Measurements from ENCODE around the gene EHBP1L1. TPM values are rescaled to one million over a fixed set of nuclear protein-coding genes. Genes with fewer than 3 reads are reported as not detected.

The EHBP1L1 gene
- total RNA-seq, 1 donor from 2014 or later, result 81.3 TPM

- H3K27ac Mint-ChIP-seq (ENCODE audit: unreplicated experiment), result no peak overlapping the region
- H3K4me1 Mint-ChIP-seq (ENCODE audit: low read depth), result peaks cover 3% of the 10 kb centered on the region
- H3K36me3 Mint-ChIP-seq (ENCODE audit: low read depth), result peaks cover 21% of the 10 kb centered on the region
- no peak overlapping the region for H3K4me3 Mint-ChIP-seq (ENCODE audit: unreplicated experiment)
- H3K9me3 Mint-ChIP-seq (ENCODE audit: low read depth), result no peaks in the 10 kb centered on the region
- no peak for TF ChIP-seq CTCF (IDR thresholded peaks at IDR 0.05)
- no peaks in the 10 kb centered on the region for H3K27me3 Mint-ChIP-seq (ENCODE audit: low read depth)
- no peak for DNase-seq (ENCODE audit: low spot score)
Observed at GRCh38 chr11:65604258-65604657, 28.4 kb downstream of the EHBP1L1 start.

GRCh38 chr11:65606876-65607613 is 31.2 kb downstream of the EHBP1L1 start:
- Mint-ChIP-seq H3K4me3 (ENCODE audit: unreplicated experiment) (no peak overlapping the region), H3K4me1 (ENCODE audit: low read depth) (peaks cover 29% of the 10 kb centered on the region), H3K27ac (ENCODE audit: unreplicated experiment) (no peak overlapping the region), H3K36me3 (ENCODE audit: low read depth) (peaks cover 22% of the 10 kb centered on the region), H3K27me3 (ENCODE audit: low read depth) (no peaks in the 10 kb centered on the region), H3K9me3 (ENCODE audit: low read depth) (no peaks in the 10 kb centered on the region)
- no peak for TF ChIP-seq CTCF (IDR thresholded peaks at IDR 0.05)
- DNase-seq (ENCODE audit: low spot score), result no peak

- peaks cover 22% of the 10 kb centered on the region for H3K36me3 Mint-ChIP-seq (ENCODE audit: low read depth)
- peaks cover 36% of the 10 kb centered on the region for H3K4me1 Mint-ChIP-seq (ENCODE audit: low read depth)
Observed at GRCh38 chr11:65607614-65608426, 32.0 kb downstream of the EHBP1L1 start.

GRCh38 chr11:65609229-65609628 is 33.4 kb downstream of the EHBP1L1 start:
- TF ChIP-seq CTCF (IDR thresholded peaks at IDR 0.05), result no peak
- Mint-ChIP-seq H3K4me3 (ENCODE audit: unreplicated experiment) (no peak overlapping the region), H3K27me3 (ENCODE audit: low read depth) (no peaks in the 10 kb centered on the region), H3K4me1 (ENCODE audit: low read depth) (peaks cover 42% of the 10 kb centered on the region), H3K36me3 (ENCODE audit: low read depth) (peaks cover 14% of the 10 kb centered on the region), H3K9me3 (ENCODE audit: low read depth) (no peaks in the 10 kb centered on the region), H3K27ac (ENCODE audit: unreplicated experiment) (peak overlapping the region; percentile 41)
- DNase-seq (ENCODE audit: low spot score), result no peak

More at GRCh38 chr11:65607614-65608426, 32.0 kb downstream of the EHBP1L1 start:
- Mint-ChIP-seq H3K27me3 (ENCODE audit: low read depth) (no peaks in the 10 kb centered on the region), H3K9me3 (ENCODE audit: low read depth) (no peaks in the 10 kb centered on the region), H3K27ac (ENCODE audit: unreplicated experiment) (no peak overlapping the region), H3K4me3 (ENCODE audit: unreplicated experiment) (no peak overlapping the region)
- TF ChIP-seq CTCF (IDR thresholded peaks at IDR 0.05), result no peak
- no peak for DNase-seq (ENCODE audit: low spot score)

GRCh38 chr11:65609665-65610064 is 33.8 kb downstream of the EHBP1L1 start:
- DNase-seq (ENCODE audit: low spot score), result no peak
- Mint-ChIP-seq H3K9me3 (ENCODE audit: low read depth) (no peaks in the 10 kb centered on the region), H3K4me1 (ENCODE audit: low read depth) (peaks cover 42% of the 10 kb centered on the region), H3K27ac (ENCODE audit: unreplicated experiment) (no peak overlapping the region), H3K36me3 (ENCODE audit: low read depth) (peaks cover 11% of the 10 kb centered on the region), H3K27me3 (ENCODE audit: low read depth) (no peaks in the 10 kb centered on the region), H3K4me3 (ENCODE audit: unreplicated experiment) (no peak overlapping the region)
- TF ChIP-seq CTCF (IDR thresholded peaks at IDR 0.05), result no peak
